Smooth muscle cell (in vitro differentiated cells): ENCODE results near the gene NR6A1. TPM values are rescaled to one million over a fixed set of nuclear protein-coding genes. Genes with fewer than 3 reads are reported as not detected.

Experiments
- DNase-seq: peaks from one replicate; lab custom pipeline; 2025; ENCODE audit not compliant: unreplicated experiment; lab: John Stamatoyannopoulos, UW
- H2AFZ ChIP-seq: fragments of 200-600 bp; sonication (generic); 2 replicates; pipeline ENCODE4 v1.6.0; 2016; ENCODE audit warnings: antibody characterized with exemption, low read depth, mild to moderate bottlenecking
- H3F3A ChIP-seq: fragments of 200-600 bp; sonication (generic); 2 replicates; pipeline ENCODE4 v1.6.0; 2017; ENCODE audit warnings: antibody characterized with exemption, low read depth
- H3K27ac ChIP-seq: fragments of 200-600 bp; sonication (generic); 2 replicates; pipeline ENCODE4 v1.5.1; 2016; ENCODE audit warnings: low read depth, mild to moderate bottlenecking
- H3K27me3 ChIP-seq: fragments of 200-600 bp; sonication (generic); 2 replicates; pipeline ENCODE4 v1.6.1; 2016; ENCODE audit warnings: low read depth, mild to moderate bottlenecking
- H3K36me3 ChIP-seq: fragments of 200-600 bp; sonication (generic); 2 replicates; pipeline ENCODE4 v1.5.1; 2016; ENCODE audit warnings: low read depth
- H3K4me1 ChIP-seq: fragments of 200-600 bp; sonication (generic); 2 replicates; pipeline ENCODE4 v1.5.1; 2016; ENCODE audit warnings: low read depth
- H3K4me2 ChIP-seq: fragments of 200-600 bp; sonication (generic); 2 replicates; pipeline ENCODE4 v1.6.0; 2016; ENCODE audit warnings: mild to moderate bottlenecking
- H3K4me3 ChIP-seq: fragments of 200-600 bp; sonication (generic); 2 replicates; pipeline ENCODE4 v1.5.1; 2016; ENCODE audit warnings: mild to moderate bottlenecking
- H3K79me2 ChIP-seq: fragments of 200-600 bp; sonication (generic); 2 replicates; pipeline ENCODE4 v1.6.0; 2016; ENCODE audit warnings: low read depth, mild to moderate bottlenecking
- H3K9ac ChIP-seq: fragments of 200-600 bp; sonication (generic); 2 replicates; pipeline ENCODE4 v1.6.0; 2016; ENCODE audit warnings: low read depth
- H3K9me3 ChIP-seq: fragments of 200-600 bp; sonication (generic); replicated peaks from 2 replicates; pipeline ENCODE4 v1.5.1; 2016; ENCODE audit warnings: low read depth
- H4K20me1 ChIP-seq: fragments of 200-600 bp; sonication (generic); 2 replicates; pipeline ENCODE4 v1.6.0; 2016; ENCODE audit warnings: low read depth
- WGBS: methylation state at CpG from one replicate; pipeline ENCODE4 v1.1.7; 2016; ENCODE audit warnings: low lambda C conversion rate; 5-methylcytosine and 5-hydroxymethylcytosine counted together
- polyA plus RNA-seq: library from polyadenylated mRNA; unstranded; fragments of >200 nt; fragmentation: Nextera tagmentation; extraction: Ambion mirVana; gene quantifications from 2 replicates; pipeline ENCODE4 v1.2.1, GENCODE V29; 2016
- total RNA-seq: library from RNA; depleted of rRNA; stranded (reverse); fragments of >200 nt; gene quantifications from 2 replicates; pipeline ENCODE4 v1.2.3, GENCODE V29; 2014
- TF ChIP-seq, protein P1 (sequence below): fragments of 200-600 bp; sonication (generic); IDR thresholded peaks from 2 replicates; pipeline ENCODE4 v1.5.1; 2017; ENCODE audit warnings: borderline replicate concordance, mild to moderate bottlenecking, antibody characterized with exemption; ENCODE audit not compliant: insufficient read depth, poor library complexity, severe bottlenecking

NR6A1 gene
- total and polyA plus RNA-seq, 2 experiments from 2014 or later, result 0.17 to 0.31 TPM

DNA sequence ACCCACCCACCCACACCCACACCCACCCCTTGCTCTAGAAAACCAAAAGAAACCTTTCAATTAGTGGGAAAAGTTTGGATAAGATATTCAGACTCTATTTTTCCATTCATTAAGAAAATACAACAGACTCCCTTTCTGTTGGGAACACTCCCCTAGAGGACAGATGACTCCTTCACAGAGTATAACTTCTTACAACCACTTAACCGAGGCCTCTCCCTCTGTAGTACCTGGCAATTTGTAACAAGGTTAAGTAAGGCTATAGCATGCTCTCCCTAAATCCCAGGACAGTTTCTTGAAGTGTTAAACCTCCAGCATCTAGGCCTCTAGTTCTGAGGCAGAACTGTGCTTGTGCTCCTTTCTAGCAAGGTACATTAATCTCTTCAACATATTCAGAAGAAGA is 188.0 kb downstream of the NR6A1 start:
- H3K4me1 ChIP-seq, result peaks cover 8% of the 10 kb centered on the region
- TF ChIP-seq, protein P1, sequence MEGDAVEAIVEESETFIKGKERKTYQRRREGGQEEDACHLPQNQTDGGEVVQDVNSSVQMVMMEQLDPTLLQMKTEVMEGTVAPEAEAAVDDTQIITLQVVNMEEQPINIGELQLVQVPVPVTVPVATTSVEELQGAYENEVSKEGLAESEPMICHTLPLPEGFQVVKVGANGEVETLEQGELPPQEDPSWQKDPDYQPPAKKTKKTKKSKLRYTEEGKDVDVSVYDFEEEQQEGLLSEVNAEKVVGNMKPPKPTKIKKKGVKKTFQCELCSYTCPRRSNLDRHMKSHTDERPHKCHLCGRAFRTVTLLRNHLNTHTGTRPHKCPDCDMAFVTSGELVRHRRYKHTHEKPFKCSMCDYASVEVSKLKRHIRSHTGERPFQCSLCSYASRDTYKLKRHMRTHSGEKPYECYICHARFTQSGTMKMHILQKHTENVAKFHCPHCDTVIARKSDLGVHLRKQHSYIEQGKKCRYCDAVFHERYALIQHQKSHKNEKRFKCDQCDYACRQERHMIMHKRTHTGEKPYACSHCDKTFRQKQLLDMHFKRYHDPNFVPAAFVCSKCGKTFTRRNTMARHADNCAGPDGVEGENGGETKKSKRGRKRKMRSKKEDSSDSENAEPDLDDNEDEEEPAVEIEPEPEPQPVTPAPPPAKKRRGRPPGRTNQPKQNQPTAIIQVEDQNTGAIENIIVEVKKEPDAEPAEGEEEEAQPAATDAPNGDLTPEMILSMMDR, result no peak
- 62% methylated on average over 1 of the region's 1 CpG for WGBS

DNA sequence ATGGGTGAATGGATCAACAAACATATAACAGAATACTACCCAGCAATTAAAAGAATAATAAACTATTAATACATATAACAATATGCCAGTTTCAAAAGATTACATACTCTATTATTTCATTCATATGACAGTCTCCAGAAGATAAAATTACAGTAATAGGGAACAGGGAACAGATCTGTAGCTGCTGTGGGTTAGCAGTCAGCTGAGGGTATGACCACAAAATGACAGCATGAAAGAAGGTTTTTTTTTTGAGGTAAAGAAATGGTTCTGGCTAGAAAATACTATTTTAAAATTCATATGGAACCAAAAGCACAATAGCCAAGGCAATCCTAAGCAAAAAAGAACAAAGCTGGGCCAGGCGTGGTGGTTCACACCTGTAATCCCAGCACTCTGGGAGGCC is 190.9 kb downstream of the NR6A1 start:
- DNase-seq, result no peak
- no peaks in the 10 kb centered on the region for H3K9me3 ChIP-seq
- peaks cover 7% of the 10 kb centered on the region for H3F3A ChIP-seq
- TF ChIP-seq, protein P1, result no peak
- no peak overlapping the region for H3K9ac ChIP-seq
- WGBS, result 100% methylated on average over 1 of the region's 1 CpG
- no peak overlapping the region for H3K4me3 ChIP-seq
- no peak overlapping the region for H3K27ac ChIP-seq
- no peaks in the 10 kb centered on the region for H3K36me3 ChIP-seq
- H3K4me1 ChIP-seq, result peaks cover 8% of the 10 kb centered on the region
- no peaks in the 10 kb centered on the region for H4K20me1 ChIP-seq
- no peaks in the 10 kb centered on the region for H3K79me2 ChIP-seq
- H3K4me2 ChIP-seq, result no peak overlapping the region
- no peaks in the 10 kb centered on the region for H3K27me3 ChIP-seq
- no peak overlapping the region for H2AFZ ChIP-seq

More for the DNA sequence above, 188.0 kb downstream of the NR6A1 start:
- Histone ChIP-seq H3K4me3 (no peak overlapping the region), H3K4me2 (no peak overlapping the region), H3K79me2 (no peaks in the 10 kb centered on the region), H3K9me3 (no peaks in the 10 kb centered on the region), H3K27me3 (no peaks in the 10 kb centered on the region), H3K9ac (no peak overlapping the region), H3K27ac (no peak overlapping the region), H3F3A (no peaks in the 10 kb centered on the region), H4K20me1 (no peaks in the 10 kb centered on the region), H3K36me3 (no peaks in the 10 kb centered on the region), H2AFZ (no peak overlapping the region)
- no peak for DNase-seq

DNA sequence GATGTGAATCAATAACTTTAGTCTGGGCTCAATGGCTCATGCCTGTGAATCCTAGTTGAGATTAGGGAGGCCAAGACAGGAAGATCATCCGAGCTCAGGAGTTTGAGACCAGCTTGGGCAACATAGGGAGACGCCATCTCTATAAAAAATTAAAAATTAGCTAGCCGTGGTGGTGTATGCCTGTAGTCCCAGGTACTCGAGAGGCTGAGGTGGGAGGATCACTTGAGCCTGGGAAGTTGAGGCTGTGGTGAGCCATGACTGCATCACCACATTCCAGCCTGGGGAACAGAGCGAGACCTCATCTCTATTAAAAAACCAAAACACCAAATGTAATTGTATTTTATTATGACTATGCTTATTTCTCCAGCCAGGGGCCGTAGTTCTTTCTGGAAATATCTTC is 194.4 kb downstream of the NR6A1 start:
- no peaks in the 10 kb centered on the region for H3K36me3 ChIP-seq
- DNase-seq, result no peak
- WGBS, result 84% methylated on average over 6 of the region's 6 CpGs

More for the DNA sequence above, 194.4 kb downstream of the NR6A1 start:
- Histone ChIP-seq H3K4me2 (no peak overlapping the region), H3K4me3 (no peak overlapping the region), H3K27me3 (no peaks in the 10 kb centered on the region), H3F3A (peaks cover 22% of the 10 kb centered on the region), H3K9ac (no peak overlapping the region), H3K27ac (no peak overlapping the region), H3K4me1 (no peaks in the 10 kb centered on the region), H3K79me2 (no peaks in the 10 kb centered on the region), H4K20me1 (no peaks in the 10 kb centered on the region), H3K9me3 (no peaks in the 10 kb centered on the region), H2AFZ (no peak overlapping the region)
- TF ChIP-seq, protein P1, result no peak
